Neural cell (in vitro differentiated cells): ENCODE measurements around the gene STX19. TPM values are rescaled to one million over a fixed set of nuclear protein-coding genes. Genes with fewer than 3 reads are reported as not detected.

Experiments
- H2AFZ ChIP-seq: fragments of 200-600, 300-800 bp; sonication (generic), shearing (Covaris generic); 2 replicates; pipeline ENCODE4 v1.6.0; 2014; ENCODE audit warnings: low read depth, mild to moderate bottlenecking, antibody characterized with exemption, low read length, moderate library complexity
- H3F3A ChIP-seq: fragments of 200-600 bp; shearing (Covaris generic); 2 replicates; pipeline ENCODE4 v1.6.1; 2016; ENCODE audit warnings: mild to moderate bottlenecking, moderate library complexity, mixed read lengths, antibody characterized with exemption, low read length; ENCODE audit not compliant: insufficient read depth, poor library complexity, severe bottlenecking
- H3K27ac ChIP-seq: fragments of 200-600, 300-800 bp; sonication (generic), shearing (Covaris generic); 2 replicates; pipeline ENCODE4 v1.5.1; 2014; ENCODE audit warnings: mild to moderate bottlenecking, low read length, moderate library complexity
- H3K27me3 ChIP-seq: fragments of 300-800, 200-600 bp; sonication (generic), shearing (Covaris generic); 2 replicates; pipeline ENCODE4 v1.6.0; 2014; ENCODE audit warnings: mild to moderate bottlenecking, low read depth, low read length, moderate library complexity; ENCODE audit not compliant: insufficient read depth
- H3K36me3 ChIP-seq: fragments of 300-800, 200-600 bp; sonication (generic), shearing (Covaris generic); 2 replicates; pipeline ENCODE4 v1.5.1; 2014; ENCODE audit warnings: mild to moderate bottlenecking, antibody characterized with exemption, low read length, moderate library complexity; ENCODE audit not compliant: insufficient read depth
- H3K4me2 ChIP-seq: fragments of 300-800, 200-600 bp; sonication (generic), shearing (Covaris generic); 2 replicates; pipeline ENCODE4 v1.6.0; 2014; ENCODE audit warnings: mild to moderate bottlenecking, low read length
- H3K4me3 ChIP-seq: fragments of 300-800, 200-600 bp; sonication (generic), shearing (Covaris generic); 2 replicates; pipeline ENCODE4 v1.5.1; 2014; ENCODE audit warnings: mild to moderate bottlenecking, low read length, moderate library complexity
- H3K79me2 ChIP-seq: fragments of 200-600 bp; shearing (Covaris generic); replicated peaks from 2 replicates; pipeline ENCODE4 v1.6.0; 2014; ENCODE audit warnings: mild to moderate bottlenecking, low read length, moderate library complexity; ENCODE audit not compliant: insufficient read depth
- H3K9ac ChIP-seq: fragments of 300-800, 200-600 bp; sonication (generic), shearing (Covaris generic); 2 replicates; pipeline ENCODE4 v1.6.1; 2016; ENCODE audit warnings: mild to moderate bottlenecking, low read length, mixed read lengths
- H3K9me2 ChIP-seq: fragments of 200-600 bp; shearing (Covaris generic); 2 replicates; pipeline ENCODE4 v1.6.1; 2016; ENCODE audit warnings: mild to moderate bottlenecking, low read length, mixed read lengths; ENCODE audit not compliant: insufficient read depth
- H3K9me3 ChIP-seq: fragments of 200-600, 300-800 bp; sonication (generic), shearing (Covaris generic); 2 replicates; pipeline ENCODE4 v1.6.1; 2016; ENCODE audit warnings: mild to moderate bottlenecking, mixed run types, low read length, moderate library complexity, mixed read lengths
- H4K20me1 ChIP-seq: fragments of 200-600 bp; shearing (Covaris generic); 2 replicates; pipeline ENCODE4 v1.6.1; 2016; ENCODE audit warnings: mild to moderate bottlenecking, mixed run types; ENCODE audit not compliant: insufficient read depth
- CTCF ChIP-seq: fragments of 450-650 bp; IDR thresholded peaks from 2 replicates; pipeline ENCODE4 v1.5.1; 2014; ENCODE audit warnings: antibody characterized with exemption, mild to moderate bottlenecking, moderate library complexity; ENCODE audit not compliant: poor library complexity, severe bottlenecking
- EP300 ChIP-seq: fragments of 450-650 bp; conservative IDR thresholded peaks from 2 replicates; pipeline ENCODE4 v1.6.1; 2014; ENCODE audit warnings: antibody characterized with exemption, mild to moderate bottlenecking, moderate library complexity; ENCODE audit not compliant: poor library complexity, severe bottlenecking
- EZH2 ChIP-seq: fragments of 200-600, 300-800 bp; shearing (Covaris generic), sonication (generic); IDR thresholded peaks from 2 replicates; pipeline ENCODE4 v1.6.1; 2014; ENCODE audit warnings: antibody characterized with exemption, low read length, borderline replicate concordance, mild to moderate bottlenecking; ENCODE audit not compliant: insufficient read depth, poor library complexity, severe bottlenecking
- MXI1 ChIP-seq: fragments of 450-650 bp; conservative IDR thresholded peaks from 2 replicates; pipeline ENCODE4 v1.6.1; 2014; ENCODE audit warnings: antibody characterized with exemption, mild to moderate bottlenecking; ENCODE audit not compliant: poor library complexity, severe bottlenecking
- POLR2AphosphoS5 ChIP-seq: IDR thresholded peaks from 2 replicates; pipeline ENCODE4 v1.6.1; 2012
- RAD21 ChIP-seq: fragments of 450-650 bp; conservative IDR thresholded peaks from 2 replicates; pipeline ENCODE4 v1.6.1; 2014; ENCODE audit warnings: antibody characterized with exemption, mild to moderate bottlenecking, moderate library complexity
- SMC3 ChIP-seq: fragments of 450-650 bp; conservative IDR thresholded peaks from 2 replicates; pipeline ENCODE4 v1.6.1; 2014; ENCODE audit warnings: antibody characterized with exemption, mild to moderate bottlenecking, moderate library complexity; ENCODE audit not compliant: poor library complexity
- TAF1 ChIP-seq: IDR thresholded peaks from 2 replicates; pipeline ENCODE4 v1.6.1; 2012; ENCODE audit warnings: low read depth
- polyA plus RNA-seq: library from polyadenylated mRNA; depleted of rRNA; stranded (reverse); fragments of >200 nt; gene quantifications from 2 replicates; pipeline ENCODE4 v1.2.3, GENCODE V29; 2014
- TF ChIP-seq, protein P1 (sequence below): IDR thresholded peaks from 2 replicates; pipeline ENCODE4 v1.6.1; 2012; ENCODE audit warnings: borderline replicate concordance

STX19 gene
- polyA plus RNA-seq, 1 donor from 2014 or later = not detected

DNA sequence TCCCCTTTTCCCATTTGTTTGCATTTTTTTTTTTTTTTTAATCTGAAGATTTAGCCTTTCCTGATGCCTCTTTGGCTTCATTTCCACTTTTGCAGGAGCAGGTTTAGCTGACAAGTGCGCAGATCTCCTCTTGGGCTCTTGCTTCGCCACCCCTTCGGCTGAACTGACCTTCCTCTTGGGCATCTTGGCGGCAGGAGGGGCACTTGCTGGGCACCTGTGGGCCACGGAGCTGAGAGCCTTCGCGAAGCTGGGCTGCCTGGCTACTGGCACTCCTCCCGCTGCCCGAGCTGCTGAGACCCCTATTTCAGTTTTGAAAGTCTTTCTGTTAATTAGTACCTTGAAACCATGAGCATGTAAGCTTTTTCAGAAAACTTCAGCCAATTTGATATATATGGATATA is 39.6 kb downstream of the STX19 start:
- Histone ChIP-seq H3K9ac (no peak overlapping the region), H3K36me3 (no peaks in the 10 kb centered on the region), H3K4me2 (no peak overlapping the region), H3K9me2 (no peaks in the 10 kb centered on the region), H3F3A (no peaks in the 10 kb centered on the region), H3K4me3 (no peak overlapping the region), H3K79me2 (peaks cover 32% of the 10 kb centered on the region), H4K20me1 (no peaks in the 10 kb centered on the region), H2AFZ (no peak overlapping the region), H3K9me3 (no peaks in the 10 kb centered on the region), H3K27ac (no peak overlapping the region), H3K27me3 (no peaks in the 10 kb centered on the region)
- TF ChIP-seq EZH2 = no peak
- no peak for TF ChIP-seq RAD21
- TF ChIP-seq CTCF = no peak
- no peak for TF ChIP-seq EP300

DNA sequence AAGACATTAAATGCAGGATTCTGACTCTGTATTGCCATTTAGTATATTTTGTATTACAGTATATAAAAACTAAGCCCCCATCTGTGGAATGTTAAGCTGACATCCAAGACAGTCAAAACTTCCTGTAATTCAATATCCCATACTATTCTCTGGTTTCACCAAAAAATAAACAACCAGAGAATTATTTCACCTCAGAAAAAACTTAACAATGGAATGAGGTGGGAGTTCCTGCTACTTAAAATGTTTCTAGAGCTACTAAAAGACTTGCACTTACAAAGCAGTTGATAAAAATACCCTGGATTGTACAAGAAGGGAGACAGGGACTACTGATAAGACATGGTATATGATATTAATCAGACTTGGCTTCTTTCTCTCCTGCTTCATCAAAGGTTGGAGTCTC is 40.1 kb downstream of the STX19 start:
- H3K79me2 ChIP-seq = peaks cover 37% of the 10 kb centered on the region
- H4K20me1 ChIP-seq = no peaks in the 10 kb centered on the region
- no peak overlapping the region for H3K27ac ChIP-seq
- TF ChIP-seq TAF1 (no peak), SMC3 (no peak)
- no peak overlapping the region for H2AFZ ChIP-seq
- no peak overlapping the region for H3K9ac ChIP-seq
- H3K36me3 ChIP-seq = no peaks in the 10 kb centered on the region
- H3F3A ChIP-seq = no peaks in the 10 kb centered on the region
- no peaks in the 10 kb centered on the region for H3K9me3 ChIP-seq
- no peak overlapping the region for H3K4me2 ChIP-seq
- no peaks in the 10 kb centered on the region for H3K27me3 ChIP-seq
- no peak overlapping the region for H3K4me3 ChIP-seq
- no peaks in the 10 kb centered on the region for H3K9me2 ChIP-seq

- no peaks in the 10 kb centered on the region for H4K20me1 ChIP-seq
- no peak overlapping the region for H3K4me3 ChIP-seq
- H2AFZ ChIP-seq = no peak overlapping the region
- no peaks in the 10 kb centered on the region for H3K9me2 ChIP-seq
- H3F3A ChIP-seq = no peaks in the 10 kb centered on the region
- TF ChIP-seq POLR2AphosphoS5 (no peak), MXI1 (no peak), CTCF (no peak), TAF1 (no peak), SMC3 (no peak), EZH2 (no peak)
- TF ChIP-seq, protein P1, sequence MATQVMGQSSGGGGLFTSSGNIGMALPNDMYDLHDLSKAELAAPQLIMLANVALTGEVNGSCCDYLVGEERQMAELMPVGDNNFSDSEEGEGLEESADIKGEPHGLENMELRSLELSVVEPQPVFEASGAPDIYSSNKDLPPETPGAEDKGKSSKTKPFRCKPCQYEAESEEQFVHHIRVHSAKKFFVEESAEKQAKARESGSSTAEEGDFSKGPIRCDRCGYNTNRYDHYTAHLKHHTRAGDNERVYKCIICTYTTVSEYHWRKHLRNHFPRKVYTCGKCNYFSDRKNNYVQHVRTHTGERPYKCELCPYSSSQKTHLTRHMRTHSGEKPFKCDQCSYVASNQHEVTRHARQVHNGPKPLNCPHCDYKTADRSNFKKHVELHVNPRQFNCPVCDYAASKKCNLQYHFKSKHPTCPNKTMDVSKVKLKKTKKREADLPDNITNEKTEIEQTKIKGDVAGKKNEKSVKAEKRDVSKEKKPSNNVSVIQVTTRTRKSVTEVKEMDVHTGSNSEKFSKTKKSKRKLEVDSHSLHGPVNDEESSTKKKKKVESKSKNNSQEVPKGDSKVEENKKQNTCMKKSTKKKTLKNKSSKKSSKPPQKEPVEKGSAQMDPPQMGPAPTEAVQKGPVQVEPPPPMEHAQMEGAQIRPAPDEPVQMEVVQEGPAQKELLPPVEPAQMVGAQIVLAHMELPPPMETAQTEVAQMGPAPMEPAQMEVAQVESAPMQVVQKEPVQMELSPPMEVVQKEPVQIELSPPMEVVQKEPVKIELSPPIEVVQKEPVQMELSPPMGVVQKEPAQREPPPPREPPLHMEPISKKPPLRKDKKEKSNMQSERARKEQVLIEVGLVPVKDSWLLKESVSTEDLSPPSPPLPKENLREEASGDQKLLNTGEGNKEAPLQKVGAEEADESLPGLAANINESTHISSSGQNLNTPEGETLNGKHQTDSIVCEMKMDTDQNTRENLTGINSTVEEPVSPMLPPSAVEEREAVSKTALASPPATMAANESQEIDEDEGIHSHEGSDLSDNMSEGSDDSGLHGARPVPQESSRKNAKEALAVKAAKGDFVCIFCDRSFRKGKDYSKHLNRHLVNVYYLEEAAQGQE = no peak
- H3K27ac ChIP-seq = no peak overlapping the region
- peaks cover 68% of the 10 kb centered on the region for H3K79me2 ChIP-seq
- H3K9ac ChIP-seq = no peak overlapping the region
- no peak overlapping the region for H3K4me2 ChIP-seq
- no peaks in the 10 kb centered on the region for H3K9me3 ChIP-seq
- H3K27me3 ChIP-seq = no peaks in the 10 kb centered on the region
- H3K36me3 ChIP-seq = no peaks in the 10 kb centered on the region
These were observed 43.8 kb downstream of the STX19 start for GRCh38 chr3:93984618-93985017.
